ENCODE results near the gene PANK1.

GRCh38 chr10:89554433-89554832 is 90.6 kb downstream of the PANK1 start:
- TF ChIP-seq CTCF (conservative IDR thresholded peaks at IDR 0.05; ENCODE audit: low read depth, low read length) (no peak), EZH2 (IDR thresholded peaks at IDR 0.05; ENCODE audit: borderline replicate concordance, low read depth, low read length, poor library complexity, severe bottlenecking) (no peak)

All from A673 (cell line).